B cell (primary cell): ENCODE data around the gene CHTOP. TPM values are rescaled to one million over a fixed set of nuclear protein-coding genes. Genes with fewer than 3 reads are reported as not detected.

Experiments
- ATAC-seq: fragments of 200-7000 bp; cut with Tn5 transposase; one replicate; pipeline ENCODE4 v1.10.0; 2021; ENCODE audit warnings: low read depth, mild to moderate bottlenecking, moderate number of reproducible peaks, moderate library complexity
- CTCF ChIA-PET: fragments of 350-600 bp; sonication (Branson Sonifier 250); formaldehyde crosslinking; loops from one replicate; lab custom pipeline; 2021; ENCODE audit warnings: antibody characterized with exemption, inconsistent platforms; lab: Charles Lee
- POLR2A ChIA-PET: fragments of 350-600 bp; sonication (Branson Sonifier 250); formaldehyde crosslinking; loops from one replicate; lab custom pipeline; 2021; ENCODE audit warnings: antibody characterized with exemption; lab: Charles Lee
- DNase-seq: peaks from one replicate; pipeline ENCODE4 v3.0.0; 2013
- H2AFZ ChIP-seq: 2 replicates; pipeline ENCODE4 v1.6.1; 2012; ENCODE audit warnings: mild to moderate bottlenecking, low read depth, low read length; ENCODE audit not compliant: insufficient read depth, poor library complexity, severe bottlenecking
- H3K27ac ChIP-seq, 2 donors: 1 replicate in 1 of 2; 2 replicates in 1 of 2; pipeline ENCODE4 v1.5.1; 2012 to 2013; ENCODE audit warnings: low read length in 2 of 2, mild to moderate bottlenecking in 2 of 2, moderate library complexity in 1 of 2
- H3K27me3 ChIP-seq, 4 experiments: fragments of 200-600 bp in 1 of 4; sonication (generic) in 1 of 4; replicated peaks in 1 of 4; 1 replicate in 2 of 4; 2 replicates in 2 of 4; pipeline versions ENCODE4 v1.6.1 to v1.7.0; 2013 to 2016; ENCODE audit warnings: low read length in 3 of 4, mild to moderate bottlenecking in 2 of 4, mixed read lengths in 1 of 4, moderate library complexity in 1 of 4; ENCODE audit not compliant: insufficient read depth in 4 of 4, control insufficient read depth in 3 of 4; ENCODE audit errors: control extremely low read depth in 1 of 4
- H3K36me3 ChIP-seq, 2 experiments: replicated peaks in 1 of 2; 1 replicate in 1 of 2; 2 replicates in 1 of 2; pipeline versions ENCODE4 v1.6.1 to v1.7.1; 2013; ENCODE audit warnings: low read length in 1 of 2; ENCODE audit not compliant: insufficient read depth in 2 of 2, control insufficient read depth in 1 of 2; ENCODE audit errors: control extremely low read depth in 1 of 2, extremely low read depth in 1 of 2
- H3K4me1 ChIP-seq, 2 donors: fragments of 200-600 bp in 1 of 2; sonication (generic) in 1 of 2; 1 replicate in 1 of 2; 2 replicates in 1 of 2; pipeline versions ENCODE4 v1.5.1 to v1.6.1; 2013 to 2017; ENCODE audit warnings: low read length in 2 of 2; ENCODE audit not compliant: control insufficient read depth in 2 of 2, insufficient read depth in 2 of 2
- H3K4me2 ChIP-seq: replicated peaks from 2 replicates; pipeline ENCODE3; 2012; ENCODE audit warnings: mild to moderate bottlenecking, low read depth, low read length; ENCODE audit not compliant: poor library complexity, severe bottlenecking
- H3K4me3 ChIP-seq, 5 experiments: fragments of 200-600 bp in 1 of 5; sonication (generic) in 1 of 5; 1 replicate in 3 of 5; 2 replicates in 2 of 5; pipeline versions ENCODE4 v1.5.1 to v1.7.0; 2011 to 2016; ENCODE audit warnings: low read length in 4 of 5, mild to moderate bottlenecking in 4 of 5, low read depth in 2 of 5, control low read depth in 1 of 5, moderate library complexity in 1 of 5; ENCODE audit not compliant: insufficient read depth in 1 of 5; ENCODE audit errors: control extremely low read depth in 1 of 5, extremely low read depth in 1 of 5
- H3K79me2 ChIP-seq: fragments of 200-600 bp; sonication (generic); one replicate; pipeline ENCODE4 v1.6.0; 2016; ENCODE audit warnings: low read length; ENCODE audit not compliant: control insufficient read depth, insufficient read depth
- H3K9ac ChIP-seq: fragments of 200-600 bp; sonication (generic); 2 replicates; pipeline ENCODE4 v1.6.1; 2017; ENCODE audit warnings: mild to moderate bottlenecking, low read length, moderate library complexity
- H3K9me3 ChIP-seq, 3 donors: one replicate each; pipeline versions ENCODE4 v1.6.1 to v1.7.1; 2013; ENCODE audit warnings: low read length in 2 of 3; ENCODE audit not compliant: control insufficient read depth in 2 of 3, insufficient read depth in 1 of 3; ENCODE audit errors: control extremely low read depth in 1 of 3
- H4K20me1 ChIP-seq: 2 replicates; pipeline ENCODE4 v1.6.0; 2012; ENCODE audit warnings: mild to moderate bottlenecking, low read length; ENCODE audit not compliant: insufficient read depth, control insufficient read depth, poor library complexity, severe bottlenecking
- H3K27ac Mint-ChIP-seq: one replicate; pipeline ENCODE4 v1.8.0; 2021; ENCODE audit warnings: mixed read lengths
- H3K27me3 Mint-ChIP-seq: one replicate; pipeline ENCODE4 v1.8.0; 2021; ENCODE audit warnings: mixed read lengths
- H3K4me1 Mint-ChIP-seq: one replicate; pipeline ENCODE4 v1.8.0; 2021; ENCODE audit warnings: mixed read lengths
- H3K4me3 Mint-ChIP-seq: one replicate; pipeline ENCODE4 v1.8.0; 2021; ENCODE audit warnings: mixed read lengths
- H3K9me3 Mint-ChIP-seq: one replicate; pipeline ENCODE4 v1.8.0; 2022; ENCODE audit warnings: mixed read lengths; ENCODE audit not compliant: insufficient read depth
- CTCF ChIP-seq: fragments of 200-600 bp; IDR thresholded peaks from one replicate; pipeline ENCODE4 v1.8.0; 2022; ENCODE audit warnings: antibody characterized with exemption, mild to moderate bottlenecking
- EZH2 ChIP-seq: IDR thresholded peaks from 2 replicates; pipeline ENCODE4 v1.6.1; 2012; ENCODE audit warnings: borderline replicate concordance, low read depth, mild to moderate bottlenecking, moderate library complexity, low read length; ENCODE audit not compliant: insufficient read depth, poor library complexity, severe bottlenecking
- WGBS: methylation state at CpG from one replicate; pipeline ENCODE4 v1.1.5; 2013; ENCODE audit warnings: missing lambda C conversion rate; ENCODE audit not compliant: insufficient coverage; 5-methylcytosine and 5-hydroxymethylcytosine counted together
- intact Hi-C: fragments of 100-400 bp; cut with micrococcal nuclease; formaldehyde crosslinking; loops from one replicate; pipeline ENCODE4 v1.10.0; 2022
- polyA plus RNA-seq: library from polyadenylated mRNA; depleted of rRNA; stranded (reverse); fragments of >200 nt; gene quantifications from 2 replicates; pipeline ENCODE4 v1.2.3, GENCODE V29; 2012
- total RNA-seq, 2 donors: library from RNA; stranded (reverse); fragments of 120-200 nt in 1 of 2; gene quantifications; 1 replicate in 1 of 2; 2 replicates in 1 of 2; pipeline versions ENCODE4 v1.2.3 to v1.2.4, GENCODE V29; 2013 to 2022

The CHTOP gene
- total and polyA plus RNA-seq, 2 donors (not counting 1 experiment from before 2014, with no cell fraction given): 87.0 to 156 TPM

GRCh38 chr1:153688736-153689328, 55.0 kb downstream of the CHTOP start:
- CTCF ChIA-PET: no interaction called here
- POLR2A ChIA-PET: no interaction called here
- Mint-ChIP-seq H3K4me3 (no peak overlapping the region), H3K27me3 (peaks cover 23% of the 10 kb centered on the region), H3K27ac (no peak overlapping the region), H3K9me3 (no peaks in the 10 kb centered on the region), H3K4me1 (peaks cover 5% of the 10 kb centered on the region)
- no peak for DNase-seq
- Histone ChIP-seq H3K27ac (no peak overlapping the region), H3K9ac (no peak overlapping the region), H3K4me3 (no peak overlapping the region), H3K36me3 (no peaks in the 10 kb centered on the region), H3K4me1 (no peaks in the 10 kb centered on the region), H4K20me1 (no peaks in the 10 kb centered on the region), H3K27me3 (peaks cover 0 to 7% (median 0%) of the 10 kb centered on the region in 4 experiments), H2AFZ (no peak overlapping the region), H3K4me2 (no peak overlapping the region), H3K79me2 (no peaks in the 10 kb centered on the region), H3K9me3 (no peaks in the 10 kb centered on the region)
- no peak for ATAC-seq
- intact Hi-C loops: no loop called here
- 53% methylated on average over 18 of the region's 18 CpGs for WGBS
- TF ChIP-seq EZH2 (no peak), CTCF (no peak)

- CTCF ChIA-PET: interaction anchor here (0.9 kb wide), 1 partner anchor 18 kb away, joined by 3 read pairs; no protein-coding TSS in a partner anchor
- no peaks in the 10 kb centered on the region for H4K20me1 ChIP-seq
- no peaks in the 10 kb centered on the region for H3K9me3 Mint-ChIP-seq
Measured at GRCh38 chr1:153693466-153693865, 59.6 kb downstream of the CHTOP start.

More at GRCh38 chr1:153693466-153693865, 59.6 kb downstream of the CHTOP start:
- Histone ChIP-seq H3K9ac (no peak overlapping the region), H3K9me3 (no peaks in the 10 kb centered on the region), H3K79me2 (no peaks in the 10 kb centered on the region), H3K27me3 (peaks cover 0 to 9% (median 0%) of the 10 kb centered on the region in 4 experiments), H3K36me3 (no peaks in the 10 kb centered on the region), H3K4me1 (peaks cover 0 to 6% of the 10 kb centered on the region in 2 donors), H3K27ac (no peak overlapping the region), H2AFZ (no peak overlapping the region), H3K4me2 (no peak overlapping the region), H3K4me3 (no peak overlapping the region)
- WGBS: no CpG with 5 or more reads among the region's 4 CpGs
- no peak for DNase-seq
- intact Hi-C loops: no loop called here
- H3K27ac Mint-ChIP-seq: no peak overlapping the region
- no peak overlapping the region for H3K4me3 Mint-ChIP-seq
- peaks cover 6% of the 10 kb centered on the region for H3K4me1 Mint-ChIP-seq
- H3K27me3 Mint-ChIP-seq: peaks cover 5% of the 10 kb centered on the region
- TF ChIP-seq EZH2: no peak
- TF ChIP-seq CTCF: no peak
- no peak for ATAC-seq
- POLR2A ChIA-PET: no interaction called here
